ENCODE measurements around the gene SMARCC1. TPM values are rescaled to one million over a fixed set of nuclear protein-coding genes. Genes with fewer than 3 reads are reported as not detected.

SMARCC1 gene
- total and polyA plus RNA-seq, 2 of the 4 experiments (the other 2 are of a cell fraction), result 18.6 to 39.6 TPM

DNA sequence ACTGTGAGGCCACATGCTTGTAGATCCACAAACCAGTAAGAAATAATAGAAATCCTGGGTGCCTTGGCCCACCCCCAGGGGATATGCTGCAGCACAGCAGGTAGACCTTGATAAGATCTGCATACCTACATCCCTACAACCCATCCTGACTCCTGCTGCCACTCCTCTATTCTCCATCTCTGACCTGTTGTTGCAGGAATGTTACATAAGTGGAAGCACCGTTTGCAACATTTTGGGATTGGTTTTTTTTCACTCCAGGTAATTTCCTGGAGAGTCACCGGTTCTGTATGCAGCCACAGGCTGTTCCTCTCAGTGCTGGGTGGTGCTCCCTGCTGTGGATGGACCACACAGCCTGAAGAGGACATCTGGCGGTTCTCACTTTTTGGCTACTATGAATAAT, 186.9 kb downstream of the SMARCC1 start:
- Histone ChIP-seq H3K14ac (replicated peaks; ENCODE audit: low read depth, low read length) (no peak overlapping the region), H3K56ac (ENCODE audit: extremely low read depth, insufficient read depth, low read length) (no peak overlapping the region), H3K36me3 (ENCODE audit: control insufficient read depth, insufficient read depth, low read length) (peaks cover 16% of the 10 kb centered on the region), H2BK15ac (ENCODE audit: low read depth, low read length) (no peak overlapping the region), H2AK9ac (replicated peaks; ENCODE audit: low read depth, low read length, poor library complexity) (no peak overlapping the region), H3K4me3 (ENCODE audit: insufficient read depth, low read depth, low read length) (no peak overlapping the region), H3K23ac (ENCODE audit: low read depth, low read length) (no peak overlapping the region), H3K79me1 (ENCODE audit: low read depth in 1 of 2, low read length in 2 of 2) (peaks cover 5 to 15% of the 10 kb centered on the region in 2 experiments; a peak in 3 of 4 replicates), H3K9me3 (ENCODE audit: control insufficient read depth, insufficient read depth, low read length) (no peaks in the 10 kb centered on the region), H3K18ac (ENCODE audit: low read depth, low read length) (no peak overlapping the region), H3K4me2 (ENCODE audit: low read depth, low read length) (no peak overlapping the region), H4K5ac (ENCODE audit: low read depth, low read length) (no peak overlapping the region), H4K91ac (ENCODE audit: insufficient read depth, low read depth, low read length) (no peak overlapping the region), H2AFZ (replicated peaks; ENCODE audit: low read length, poor library complexity) (no peak overlapping the region), H2BK120ac (ENCODE audit: low read depth, low read length) (no peak overlapping the region), H3K27ac (ENCODE audit: insufficient read depth, low read length) (no peak overlapping the region), H3K4ac (ENCODE audit: low read depth, low read length) (no peak overlapping the region), H2BK5ac (ENCODE audit: low read depth, low read length, poor library complexity, severe bottlenecking) (no peak overlapping the region), H3K4me1 (ENCODE audit: control insufficient read depth, insufficient read depth, low read length) (no peaks in the 10 kb centered on the region; the same call in 1 of the 2 replicates), H4K8ac (ENCODE audit: low read depth in 2 of 2, low read length in 2 of 2) (no peak overlapping the region), H3K9ac (ENCODE audit: low read depth, low read length) (no peak overlapping the region), H2AK5ac (ENCODE audit: low read depth, low read length) (no peak overlapping the region), H3K27me3 (ENCODE audit: control insufficient read depth, insufficient read depth, low read length) (no peaks in the 10 kb centered on the region), H3K9me1 (ENCODE audit: insufficient read depth, low read length) (peaks cover 7% of the 10 kb centered on the region; the same call in 1 of the 2 replicates), H4K20me1 (ENCODE audit: insufficient read depth, low read length) (0 out of 2 replicates have a peak, but pooled peaks cover 11% of the 10 kb centered on the region), H2BK20ac (ENCODE audit: low read depth, low read length) (no peak overlapping the region)
- no TSS peak for BruUV-seq (replicated peaks)
- POLR2A ChIA-PET (ENCODE audit: unreplicated experiment), result no interaction called here
- ATAC-seq (ENCODE audit: low read depth), result no peak
- dilution Hi-C loops (cut with HindIII; ENCODE audit: low sequenced_read_pairs, unreplicated experiment), result no loop called here
- WGBS, 2 experiments (ENCODE audit: extremely low coverage in 2 of 2, insufficient read length in 1 of 2), result 100% methylated on average over 1 of the region's 3 CpGs; no CpG with 5 or more reads in 1 of the 2 experiments
- in situ Hi-C loops (cut with MboI; ENCODE audit: low sequenced_read_pairs), result no loop called here
- DNase-seq, result no peak
- CTCF ChIA-PET, result no interaction called here
- intact Hi-C loops (cut with micrococcal nuclease), result no loop called here
- TF ChIP-seq SMC3 (IDR thresholded peaks at IDR 0.05; ENCODE audit: low read depth, low read length) (no peak), MAFK (IDR thresholded peaks at IDR 0.05; ENCODE audit: low read depth, low read length) (no peak), BHLHE40 (IDR thresholded peaks at IDR 0.05; ENCODE audit: low read depth, low read length) (no peak), MXI1 (IDR thresholded peaks at IDR 0.05; ENCODE audit: borderline replicate concordance, low read depth, low read length) (no peak), RFX5 (IDR thresholded peaks at IDR 0.05; ENCODE audit: low read depth, low read length) (no peak), RCOR1 (IDR thresholded peaks at IDR 0.05; ENCODE audit: insufficient replicate concordance, low read length) (no peak), CEBPB (IDR thresholded peaks at IDR 0.05; ENCODE audit: low read depth, low read length) (no peak), RAD21 (IDR thresholded peaks at IDR 0.05; ENCODE audit: low read length) (no peak), POLR2A (IDR thresholded peaks at IDR 0.05; ENCODE audit: low read depth, low read length) (no peak), MAZ (IDR thresholded peaks at IDR 0.05; ENCODE audit: borderline replicate concordance, low read depth, low read length) (no peak), NFE2L2 (IDR thresholded peaks at IDR 0.05; ENCODE audit: low read depth, low read length) (no peak), FOS (IDR thresholded peaks at IDR 0.05; ENCODE audit: low read depth, low read length) (no peak), CHD1 (IDR thresholded peaks at IDR 0.05; ENCODE audit: low read depth, low read length) (no peak)
- TF ChIP-seq, protein P1, sequence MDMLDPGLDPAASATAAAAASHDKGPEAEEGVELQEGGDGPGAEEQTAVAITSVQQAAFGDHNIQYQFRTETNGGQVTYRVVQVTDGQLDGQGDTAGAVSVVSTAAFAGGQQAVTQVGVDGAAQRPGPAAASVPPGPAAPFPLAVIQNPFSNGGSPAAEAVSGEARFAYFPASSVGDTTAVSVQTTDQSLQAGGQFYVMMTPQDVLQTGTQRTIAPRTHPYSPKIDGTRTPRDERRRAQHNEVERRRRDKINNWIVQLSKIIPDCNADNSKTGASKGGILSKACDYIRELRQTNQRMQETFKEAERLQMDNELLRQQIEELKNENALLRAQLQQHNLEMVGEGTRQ (IDR thresholded peaks at IDR 0.05; ENCODE audit: low read depth, low read length), result no peak
- TF ChIP-seq, protein P2, sequence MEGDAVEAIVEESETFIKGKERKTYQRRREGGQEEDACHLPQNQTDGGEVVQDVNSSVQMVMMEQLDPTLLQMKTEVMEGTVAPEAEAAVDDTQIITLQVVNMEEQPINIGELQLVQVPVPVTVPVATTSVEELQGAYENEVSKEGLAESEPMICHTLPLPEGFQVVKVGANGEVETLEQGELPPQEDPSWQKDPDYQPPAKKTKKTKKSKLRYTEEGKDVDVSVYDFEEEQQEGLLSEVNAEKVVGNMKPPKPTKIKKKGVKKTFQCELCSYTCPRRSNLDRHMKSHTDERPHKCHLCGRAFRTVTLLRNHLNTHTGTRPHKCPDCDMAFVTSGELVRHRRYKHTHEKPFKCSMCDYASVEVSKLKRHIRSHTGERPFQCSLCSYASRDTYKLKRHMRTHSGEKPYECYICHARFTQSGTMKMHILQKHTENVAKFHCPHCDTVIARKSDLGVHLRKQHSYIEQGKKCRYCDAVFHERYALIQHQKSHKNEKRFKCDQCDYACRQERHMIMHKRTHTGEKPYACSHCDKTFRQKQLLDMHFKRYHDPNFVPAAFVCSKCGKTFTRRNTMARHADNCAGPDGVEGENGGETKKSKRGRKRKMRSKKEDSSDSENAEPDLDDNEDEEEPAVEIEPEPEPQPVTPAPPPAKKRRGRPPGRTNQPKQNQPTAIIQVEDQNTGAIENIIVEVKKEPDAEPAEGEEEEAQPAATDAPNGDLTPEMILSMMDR (conservative IDR thresholded peaks at IDR 0.05; ENCODE audit: low read depth, low read length), result no peak
- TF ChIP-seq, protein P3, sequence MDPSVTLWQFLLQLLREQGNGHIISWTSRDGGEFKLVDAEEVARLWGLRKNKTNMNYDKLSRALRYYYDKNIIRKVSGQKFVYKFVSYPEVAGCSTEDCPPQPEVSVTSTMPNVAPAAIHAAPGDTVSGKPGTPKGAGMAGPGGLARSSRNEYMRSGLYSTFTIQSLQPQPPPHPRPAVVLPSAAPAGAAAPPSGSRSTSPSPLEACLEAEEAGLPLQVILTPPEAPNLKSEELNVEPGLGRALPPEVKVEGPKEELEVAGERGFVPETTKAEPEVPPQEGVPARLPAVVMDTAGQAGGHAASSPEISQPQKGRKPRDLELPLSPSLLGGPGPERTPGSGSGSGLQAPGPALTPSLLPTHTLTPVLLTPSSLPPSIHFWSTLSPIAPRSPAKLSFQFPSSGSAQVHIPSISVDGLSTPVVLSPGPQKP (IDR thresholded peaks at IDR 0.05; ENCODE audit: borderline replicate concordance, low read depth, low read length), result no peak
